T-helper 2 cell treated with Interferon-gamma antibody and Interleukin-4, amounts not matched to agents 5 μg/mL and 100 μg/mL, for 36 hours (primary cell): Measurements from ENCODE around the gene COL26A1.
"Not testable (repeated sequence)": the region's sequence is repeated elsewhere in the genome, so short reads cannot be mapped to it uniquely, and the experiment has no call there.

ENCODE experiments used
- DNase-seq: peaks from one replicate; pipeline ENCODE4 v3.0.0; 2021; ENCODE audit warnings: low spot score
- H3K27ac Mint-ChIP-seq: one replicate; pipeline ENCODE4 v1.8.0; 2021; ENCODE audit warnings: mild to moderate bottlenecking, mixed read lengths
- H3K27me3 Mint-ChIP-seq: one replicate; pipeline ENCODE4 v1.8.0; 2021; ENCODE audit warnings: low read depth, mixed read lengths
- H3K36me3 Mint-ChIP-seq: one replicate; pipeline ENCODE4 v1.8.0; 2021; ENCODE audit warnings: low read depth, mixed read lengths
- H3K4me1 Mint-ChIP-seq: one replicate; pipeline ENCODE4 v1.8.0; 2021; ENCODE audit warnings: low read depth, mixed read lengths
- H3K4me3 Mint-ChIP-seq: one replicate; pipeline ENCODE4 v1.8.0; 2022; ENCODE audit warnings: mild to moderate bottlenecking, moderate library complexity, mixed read lengths
- H3K9me3 Mint-ChIP-seq: one replicate; pipeline ENCODE4 v1.8.0; 2021; ENCODE audit warnings: mixed read lengths

The COL26A1 gene

DNA sequence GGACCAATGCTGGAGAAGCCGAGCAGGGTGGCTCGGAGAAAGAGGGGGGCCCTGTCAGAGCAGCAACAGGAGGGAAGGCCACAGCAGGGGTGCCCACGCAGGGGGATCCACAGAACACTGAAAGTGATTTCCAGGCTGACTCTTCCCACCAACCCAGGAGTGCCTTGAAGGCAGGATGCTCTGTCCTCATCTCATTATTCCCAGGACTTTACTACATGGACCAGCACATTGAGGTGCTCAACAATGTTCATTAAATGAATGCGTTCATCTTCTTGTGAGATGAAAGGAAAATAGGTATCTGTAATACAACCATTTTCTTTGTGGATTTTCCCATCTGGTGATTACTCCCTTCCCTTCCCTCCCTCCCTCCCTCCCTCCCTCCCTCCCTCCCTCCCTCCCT, 71.0 kb downstream of the COL26A1 start:
- Mint-ChIP-seq H3K4me3 (no peak overlapping the region), H3K27me3 (peaks cover 18% of the 10 kb centered on the region), H3K4me1 (no peaks in the 10 kb centered on the region)

GRCh38 chr7:101434155-101434554, 71.5 kb downstream of the COL26A1 start:
- not testable (repeated sequence) for H3K4me3 Mint-ChIP-seq, DNase-seq, H3K27ac Mint-ChIP-seq, H3K9me3 Mint-ChIP-seq, H3K4me1 Mint-ChIP-seq, H3K36me3 Mint-ChIP-seq
- H3K27me3 Mint-ChIP-seq = peaks cover 18% of the 10 kb centered on the region

More for the DNA sequence above, 71.0 kb downstream of the COL26A1 start:
- no peak for DNase-seq
- Mint-ChIP-seq H3K27ac (no peak overlapping the region), H3K9me3 (no peaks in the 10 kb centered on the region), H3K36me3 (no peaks in the 10 kb centered on the region)

DNA sequence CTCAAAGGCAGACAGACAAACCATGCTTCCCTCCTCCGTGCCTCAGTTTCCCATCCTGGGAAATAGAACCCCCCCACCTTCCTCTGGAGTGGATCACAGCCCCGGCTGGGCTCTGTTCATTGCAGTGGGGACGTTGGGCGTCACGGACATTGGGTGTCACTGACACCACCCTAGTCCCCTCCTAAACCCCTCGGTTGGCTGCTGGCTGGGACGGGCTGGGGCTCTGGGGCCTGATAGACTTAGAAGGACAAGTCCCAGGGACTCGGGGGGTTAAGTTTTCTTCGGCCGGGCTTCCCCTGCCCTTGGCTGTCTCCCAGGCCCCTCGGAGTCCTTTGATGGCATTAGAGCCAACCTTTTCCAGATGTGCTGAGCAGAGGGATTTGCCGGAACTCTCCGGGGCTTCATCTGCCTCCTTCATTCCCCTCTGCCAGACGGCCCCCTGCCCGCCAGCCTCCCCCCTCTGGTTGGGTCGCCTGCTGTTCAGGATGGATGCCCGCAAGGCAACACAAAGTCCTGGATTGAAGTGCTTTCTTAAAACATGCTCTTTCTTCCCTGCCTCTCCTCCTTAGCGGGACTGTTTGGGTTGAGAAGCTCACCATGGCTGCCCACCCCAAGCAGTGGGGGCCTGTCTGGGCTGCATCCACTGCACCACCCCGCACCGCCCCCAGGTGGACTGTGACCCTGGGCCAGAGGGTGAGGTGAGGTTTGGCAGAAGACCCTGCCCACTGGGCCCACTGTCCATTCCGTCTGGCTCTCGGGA, 73.0 kb downstream of the COL26A1 start:
- Mint-ChIP-seq H3K9me3 (no peaks in the 10 kb centered on the region), H3K4me1 (no peaks in the 10 kb centered on the region), H3K4me3 (no peak overlapping the region), H3K27ac (no peak overlapping the region), H3K36me3 (no peaks in the 10 kb centered on the region), H3K27me3 (peaks cover 9% of the 10 kb centered on the region)
- DNase-seq = no peak

DNA sequence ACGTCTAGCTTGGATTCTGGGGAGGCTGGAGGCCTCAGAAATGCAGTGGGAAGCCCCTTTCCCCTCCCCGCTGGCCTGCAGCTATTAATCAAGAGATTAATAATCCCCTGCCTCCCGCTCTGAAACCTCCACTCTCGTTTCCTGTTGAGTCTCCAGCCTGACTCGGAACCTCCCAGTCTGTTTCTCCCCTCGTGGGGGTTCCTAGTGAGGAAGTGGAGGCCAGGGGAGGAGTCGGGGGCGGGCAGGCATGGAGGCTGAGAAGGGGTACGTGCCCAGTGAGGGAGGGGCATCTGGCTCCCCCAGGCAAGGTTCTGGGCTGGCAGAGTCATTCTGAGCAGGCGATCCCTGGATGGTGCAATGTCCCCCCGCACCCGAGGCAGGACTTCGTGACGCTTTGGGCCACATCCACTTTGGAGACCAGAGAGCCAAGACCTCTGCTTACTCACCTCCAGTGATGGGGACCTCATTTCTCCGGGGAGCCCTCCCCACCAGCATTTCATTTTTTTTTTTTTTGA, 73.6 kb downstream of the COL26A1 start:
- DNase-seq = no peak
- Mint-ChIP-seq H3K4me3 (no peak overlapping the region), H3K27me3 (peaks cover 9% of the 10 kb centered on the region), H3K27ac (no peak overlapping the region), H3K4me1 (no peaks in the 10 kb centered on the region), H3K9me3 (no peaks in the 10 kb centered on the region), H3K36me3 (no peaks in the 10 kb centered on the region)

GRCh38 chr7:101436857-101437576, 74.3 kb downstream of the COL26A1 start:
- H3K4me1 Mint-ChIP-seq = peaks cover 4% of the 10 kb centered on the region
- H3K36me3 Mint-ChIP-seq = no peaks in the 10 kb centered on the region
- no peaks in the 10 kb centered on the region for H3K9me3 Mint-ChIP-seq
- no peak overlapping the region for H3K4me3 Mint-ChIP-seq
- H3K27ac Mint-ChIP-seq = no peak overlapping the region
- DNase-seq = no peak
- H3K27me3 Mint-ChIP-seq = peaks cover 9% of the 10 kb centered on the region

- H3K36me3 Mint-ChIP-seq = no peaks in the 10 kb centered on the region
- no peak overlapping the region for H3K27ac Mint-ChIP-seq
- peaks cover 7% of the 10 kb centered on the region for H3K27me3 Mint-ChIP-seq
- DNase-seq = no peak
- H3K9me3 Mint-ChIP-seq = no peaks in the 10 kb centered on the region
- peak overlapping the region; percentile 17 for H3K4me3 Mint-ChIP-seq
- H3K4me1 Mint-ChIP-seq = peaks cover 12% of the 10 kb centered on the region
Observed at GRCh38 chr7:101441890-101442289, 79.2 kb downstream of the COL26A1 start.

DNA sequence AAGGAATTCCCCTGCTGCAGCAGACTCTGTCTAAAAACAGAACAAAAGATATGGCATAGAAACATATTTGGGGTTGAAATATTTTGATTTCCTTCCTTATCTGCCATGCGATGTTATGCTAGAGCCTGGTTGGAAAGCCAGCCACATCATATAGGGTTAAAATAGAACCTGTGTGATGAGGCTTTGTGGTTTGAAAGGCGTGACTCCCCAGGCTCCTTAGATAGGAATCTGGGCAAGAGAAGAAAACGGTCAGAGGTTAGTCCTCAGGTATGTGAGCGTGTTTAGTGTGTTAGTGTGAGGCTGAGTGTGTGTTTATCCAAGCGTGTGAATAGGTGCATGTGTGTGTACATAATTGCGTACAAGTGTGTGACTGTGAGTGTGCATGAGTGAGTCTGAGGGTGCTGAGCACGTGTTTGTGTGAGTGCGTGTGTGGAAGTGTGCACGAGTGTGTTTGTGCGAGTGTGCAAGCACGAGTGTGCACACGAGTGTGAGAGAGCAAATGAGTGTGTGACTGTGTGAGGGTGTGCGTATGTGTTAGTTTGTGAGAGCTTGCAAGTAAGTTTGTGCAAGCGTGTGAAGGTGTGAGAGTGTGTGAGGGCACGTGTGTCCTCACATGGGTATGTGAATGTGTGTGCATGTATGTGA, 79.9 kb downstream of the COL26A1 start:
- Mint-ChIP-seq H3K27ac (no peak overlapping the region), H3K4me1 (peaks cover 12% of the 10 kb centered on the region), H3K36me3 (no peaks in the 10 kb centered on the region), H3K9me3 (no peaks in the 10 kb centered on the region), H3K4me3 (peak overlapping the region; percentile 17), H3K27me3 (peaks cover 7% of the 10 kb centered on the region)
- DNase-seq = peak; percentile 6

GRCh38 chr7:101450064-101450463, 87.4 kb downstream of the COL26A1 start:
- Mint-ChIP-seq H3K4me1 (no peaks in the 10 kb centered on the region), H3K27me3 (no peaks in the 10 kb centered on the region), H3K27ac (no peak overlapping the region), H3K36me3 (no peaks in the 10 kb centered on the region), H3K9me3 (no peaks in the 10 kb centered on the region), H3K4me3 (no peak overlapping the region)
- DNase-seq = no peak

DNA sequence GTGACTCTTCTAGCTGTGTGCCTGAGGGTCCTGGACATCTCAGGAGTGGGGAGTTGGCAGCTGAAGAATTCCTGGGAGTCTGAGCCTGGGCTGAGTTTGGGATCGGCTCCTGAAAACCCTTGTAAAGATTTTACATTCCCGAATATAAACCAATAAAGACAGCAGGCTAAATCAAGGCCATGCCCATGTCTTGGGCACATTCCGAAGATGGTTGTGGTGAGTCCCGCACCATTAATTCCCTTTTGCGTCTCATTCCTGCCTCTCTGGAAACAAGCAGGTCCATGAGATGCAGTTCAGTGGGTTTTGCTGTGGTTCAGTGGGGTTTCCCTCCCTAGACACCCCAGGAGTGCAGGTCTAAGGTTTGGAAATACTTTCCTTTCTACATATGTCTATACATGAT, 90.9 kb downstream of the COL26A1 start:
- no peak for DNase-seq
- Mint-ChIP-seq H3K36me3 (no peaks in the 10 kb centered on the region), H3K27ac (no peak overlapping the region), H3K27me3 (no peaks in the 10 kb centered on the region), H3K9me3 (no peaks in the 10 kb centered on the region), H3K4me3 (no peak overlapping the region), H3K4me1 (no peaks in the 10 kb centered on the region)

GRCh38 chr7:101457001-101457750, 94.5 kb downstream of the COL26A1 start:
- Mint-ChIP-seq H3K4me3 (no peak overlapping the region), H3K4me1 (no peaks in the 10 kb centered on the region), H3K36me3 (no peaks in the 10 kb centered on the region), H3K27ac (no peak overlapping the region), H3K9me3 (no peaks in the 10 kb centered on the region), H3K27me3 (no peaks in the 10 kb centered on the region)
- DNase-seq = no peak

DNA sequence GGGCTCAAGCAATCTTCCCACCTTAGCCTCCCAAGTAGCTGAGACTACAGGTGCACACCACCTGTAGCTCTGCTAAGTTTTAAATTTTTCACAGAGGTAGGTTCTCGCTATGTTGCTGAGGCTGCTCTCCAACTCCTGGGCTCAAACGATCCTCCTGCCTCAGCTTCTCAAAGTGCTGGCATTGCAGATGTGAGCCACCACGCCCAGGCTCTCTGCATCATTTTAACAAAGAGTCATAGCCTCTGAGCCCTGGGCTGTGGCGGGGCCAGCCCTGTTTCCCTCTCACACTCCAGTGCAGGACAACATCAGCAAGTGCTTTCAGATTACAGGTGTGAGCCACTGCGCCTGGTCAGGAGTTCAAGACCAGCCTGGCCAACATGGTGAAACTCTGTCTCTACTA, 102.5 kb downstream of the COL26A1 start:
- no peaks in the 10 kb centered on the region for H3K36me3 Mint-ChIP-seq
- no peaks in the 10 kb centered on the region for H3K9me3 Mint-ChIP-seq
- H3K27me3 Mint-ChIP-seq = no peaks in the 10 kb centered on the region
- peak overlapping the region; percentile 52 for H3K4me3 Mint-ChIP-seq
- peaks cover 17% of the 10 kb centered on the region for H3K4me1 Mint-ChIP-seq
- no peak for DNase-seq
- peak overlapping the region; percentile 74 for H3K27ac Mint-ChIP-seq

GRCh38 chr7:101465576-101466196, 103.0 kb downstream of the COL26A1 start:
- no peaks in the 10 kb centered on the region for H3K27me3 Mint-ChIP-seq
- H3K27ac Mint-ChIP-seq = peak overlapping the region; percentile 74
- H3K4me3 Mint-ChIP-seq = peak overlapping the region; percentile 52
- no peaks in the 10 kb centered on the region for H3K9me3 Mint-ChIP-seq
- DNase-seq = no peak
- H3K36me3 Mint-ChIP-seq = no peaks in the 10 kb centered on the region
- peaks cover 17% of the 10 kb centered on the region for H3K4me1 Mint-ChIP-seq

- Mint-ChIP-seq H3K36me3 (no peaks in the 10 kb centered on the region), H3K4me3 (no peak overlapping the region), H3K27me3 (no peaks in the 10 kb centered on the region), H3K4me1 (peaks cover 17% of the 10 kb centered on the region), H3K27ac (no peak overlapping the region), H3K9me3 (no peaks in the 10 kb centered on the region)
- DNase-seq = no peak
Observed at GRCh38 chr7:101466871-101467270, 104.2 kb downstream of the COL26A1 start.
